ENCODE data around the gene P3H4.

- no peak for TF ChIP-seq CTCF (IDR thresholded peaks at IDR 0.05)
- TF ChIP-seq POLR2A (IDR thresholded peaks at IDR 0.05), result no peak
- TF ChIP-seq POLR2AphosphoS5 (IDR thresholded peaks at IDR 0.05), result peak in 1 of 4 donors; percentile 25
- no peak for TF ChIP-seq EP300 (IDR thresholded peaks at IDR 0.05)
Observed at GRCh38 chr17:41812381-41813151, 817 bp upstream of the P3H4 start, which contains the start of gene FKBP10.
